Measurements from ENCODE around the gene OXSR1. TPM values are rescaled to one million over a fixed set of nuclear protein-coding genes. Genes with fewer than 3 reads are reported as not detected.
"Not testable (repeated sequence)": the region's sequence is repeated elsewhere in the genome, so short reads cannot be mapped to it uniquely, and the experiment has no call there.

OXSR1 gene
- polyA plus RNA-seq, 1 donor, result 35.6 TPM

DNA sequence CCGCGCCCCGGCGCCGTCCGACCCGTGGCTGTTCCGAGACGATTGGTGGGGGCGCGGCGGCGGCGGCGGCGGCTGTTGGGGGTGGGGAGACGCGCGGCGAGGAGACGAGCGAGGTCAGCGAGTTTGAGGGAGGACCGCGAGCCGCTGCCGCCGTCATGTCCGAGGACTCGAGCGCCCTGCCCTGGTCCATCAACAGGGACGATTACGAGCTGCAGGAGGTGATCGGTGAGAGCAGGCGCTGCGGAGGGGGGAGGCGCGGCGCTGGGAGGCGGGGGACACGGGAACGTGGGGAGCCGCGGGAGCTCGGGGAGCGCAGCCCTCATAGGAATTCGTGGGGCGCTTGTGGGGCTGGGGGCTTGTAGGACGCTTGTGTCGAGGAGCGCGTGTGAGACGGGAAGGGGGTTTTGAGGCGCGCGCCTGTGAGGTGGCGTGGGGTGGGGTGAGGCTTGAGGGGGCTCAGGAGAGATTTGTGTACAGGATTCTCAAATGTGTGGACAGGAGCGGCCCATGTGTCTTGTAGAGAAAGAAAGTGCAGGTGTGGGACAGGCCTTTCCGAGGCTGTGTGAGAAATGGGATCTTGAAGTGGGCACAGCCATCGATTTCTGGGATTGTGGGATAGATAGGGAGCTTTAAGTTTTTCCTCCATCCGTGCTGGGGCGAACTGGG, 518 bp downstream of the OXSR1 start:
- DNase-seq (ENCODE audit: low read depth), result no peak

DNA sequence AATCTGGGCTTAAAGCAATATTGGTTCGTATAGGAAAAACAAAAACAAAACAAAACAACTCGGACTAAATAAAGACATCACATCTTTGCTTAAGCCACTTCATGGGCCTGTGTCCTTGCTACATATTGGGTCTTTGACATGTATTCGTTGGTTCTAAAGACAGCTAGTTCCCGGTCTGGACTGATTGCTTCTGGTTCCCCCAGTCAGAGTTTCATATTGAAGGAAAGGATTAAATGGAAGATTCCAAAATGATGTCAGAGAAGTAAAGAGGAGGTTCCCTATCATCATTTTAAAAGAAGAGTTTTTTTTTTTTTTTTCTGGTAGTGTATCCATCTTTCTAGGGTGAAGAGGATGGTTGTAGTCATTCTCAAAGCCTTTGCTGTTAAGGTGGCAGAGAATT, 2.3 kb downstream of the OXSR1 start:
- DNase-seq (ENCODE audit: low read depth), result no peak

DNA sequence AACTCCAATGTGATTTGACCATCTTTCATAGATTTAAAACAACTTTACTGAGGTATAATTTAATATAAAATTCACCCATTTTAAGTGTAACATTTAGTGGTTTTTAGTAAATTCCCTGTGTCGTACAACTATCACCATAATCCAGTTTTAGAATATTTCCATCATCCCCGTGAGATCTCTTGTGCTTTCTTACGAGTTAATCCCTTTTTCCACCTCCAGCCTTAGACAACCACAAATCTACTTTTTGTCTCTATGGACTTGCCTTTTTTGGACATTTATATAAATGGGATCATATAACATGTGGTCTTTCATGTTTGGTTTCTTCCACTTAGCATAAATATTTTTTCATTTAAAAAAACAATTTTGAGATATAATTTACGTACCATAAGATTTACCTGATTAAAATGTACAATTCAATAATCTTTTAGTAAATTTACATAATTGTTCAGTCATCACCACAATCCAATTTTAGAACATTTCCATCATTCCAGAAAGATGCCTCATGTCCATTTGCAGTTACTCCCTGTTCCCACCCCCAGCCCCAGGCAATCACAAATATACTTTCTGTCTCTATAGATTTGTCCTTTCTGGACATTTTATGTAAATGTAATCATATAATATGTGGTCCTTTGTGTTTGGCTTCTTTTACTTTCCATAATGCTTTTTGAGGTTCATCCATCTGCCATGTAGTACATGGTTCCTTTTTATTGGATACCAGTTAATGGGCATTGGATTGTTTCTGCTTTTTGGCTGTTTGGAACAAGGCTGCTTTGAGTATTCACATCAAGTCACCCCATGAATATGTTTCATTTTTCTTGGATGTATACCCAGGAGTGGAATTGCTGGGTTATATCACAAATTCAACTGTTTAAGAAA, 3.1 kb downstream of the OXSR1 start:
- no peak for DNase-seq (ENCODE audit: low read depth)

DNA sequence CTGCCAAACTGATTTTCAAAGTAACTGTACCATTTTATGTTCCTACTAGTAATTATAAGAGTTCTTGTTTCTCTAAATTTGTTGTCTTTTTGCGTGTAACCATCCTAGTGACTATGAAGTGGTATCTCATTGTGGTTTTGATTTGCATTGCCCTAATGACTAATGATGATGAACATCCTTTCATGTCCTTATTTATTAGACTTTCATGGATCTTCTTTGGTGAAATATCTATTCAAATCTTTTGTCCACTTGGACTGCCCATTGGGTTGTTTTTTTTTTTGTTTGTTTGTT, 3.6 kb downstream of the OXSR1 start:
- no peak for DNase-seq (ENCODE audit: low read depth)

DNA sequence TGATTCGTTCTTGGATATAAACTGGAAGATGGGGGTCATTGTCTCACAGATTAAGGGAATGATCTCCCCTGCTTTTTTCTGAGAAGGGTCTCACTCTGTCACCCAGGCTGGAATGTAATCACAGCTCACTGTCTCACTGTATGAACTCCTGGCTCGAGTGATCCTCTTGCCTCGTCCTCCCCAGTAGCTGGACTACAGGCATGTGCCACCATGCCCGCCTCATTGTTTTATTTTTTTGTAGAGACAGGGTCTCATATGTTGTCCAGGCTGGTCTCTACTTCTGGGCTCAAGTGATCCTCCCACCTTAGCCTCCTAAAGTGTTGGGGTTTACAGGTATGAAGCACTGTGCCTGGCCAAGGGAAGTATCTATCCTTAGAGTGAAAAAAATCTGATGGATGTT, 5.4 kb downstream of the OXSR1 start:
- DNase-seq (ENCODE audit: low read depth), result no peak

DNA sequence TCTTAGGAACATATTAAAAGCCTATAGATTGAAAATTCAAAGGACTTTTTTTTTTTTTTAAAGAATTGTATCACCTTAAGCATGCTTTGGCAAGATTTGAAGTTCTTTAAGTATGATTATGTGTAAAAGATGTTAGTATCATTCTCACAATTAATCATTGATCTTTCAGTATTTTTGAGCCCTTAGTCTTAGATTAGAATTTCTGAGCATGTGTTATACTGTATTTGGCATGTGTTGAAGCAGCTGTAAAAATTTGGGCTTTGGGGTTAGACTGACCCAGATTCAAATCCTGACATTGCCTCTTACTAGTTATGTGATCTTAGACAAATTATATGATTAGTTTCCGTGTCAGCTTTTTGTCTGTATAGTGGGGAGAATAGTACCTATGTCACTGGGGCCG, 6.3 kb downstream of the OXSR1 start:
- no peak for DNase-seq (ENCODE audit: low read depth)

DNA sequence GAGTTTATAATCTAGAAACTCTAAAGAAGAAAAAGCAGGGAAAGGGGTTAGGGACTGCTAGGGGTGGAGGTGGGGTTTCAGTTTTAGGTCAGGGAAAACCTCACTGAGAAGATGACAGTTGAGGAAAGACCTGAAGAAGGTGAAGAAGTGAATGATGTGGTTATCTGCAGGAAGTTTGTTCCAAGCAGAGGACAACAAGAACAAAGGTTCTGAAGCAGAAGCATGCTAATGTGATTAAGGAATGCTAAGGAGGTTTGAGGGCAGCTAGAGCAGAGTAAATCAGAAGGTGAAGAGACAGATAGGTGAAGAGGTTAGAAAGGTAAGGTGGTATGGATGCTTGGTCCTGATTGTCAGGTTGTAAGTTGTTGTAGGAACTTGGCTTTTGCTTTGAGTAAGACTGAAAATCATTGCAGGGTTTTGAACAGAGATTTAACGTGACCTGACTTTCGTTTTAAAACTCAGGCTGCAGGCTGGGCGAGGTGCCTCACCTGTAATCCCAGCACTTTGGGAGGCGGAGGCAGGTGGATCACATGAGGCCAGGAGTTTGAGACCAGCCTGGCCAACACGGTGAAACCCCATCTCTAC, 8.6 kb downstream of the OXSR1 start:
- DNase-seq (ENCODE audit: low read depth), result no peak

DNA sequence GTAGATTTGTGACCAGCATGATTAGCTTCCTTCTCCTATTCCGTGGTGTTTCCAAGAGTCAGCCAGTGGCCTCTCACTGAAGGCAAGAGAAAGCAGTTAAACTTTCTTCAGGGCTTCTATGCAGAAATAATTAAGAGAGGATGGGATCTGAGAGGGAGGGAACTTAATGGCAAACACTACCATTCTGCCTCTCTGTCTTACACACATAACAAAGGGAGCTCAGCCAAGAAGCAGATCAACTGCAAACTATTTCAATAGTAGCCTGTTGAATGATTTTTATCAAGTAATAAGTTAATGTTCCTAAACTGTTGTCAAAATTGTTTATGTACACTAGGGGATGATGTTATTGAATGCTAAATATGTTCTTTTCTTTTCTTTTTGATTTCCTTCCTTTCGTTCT, 11.8 kb downstream of the OXSR1 start:
- DNase-seq (ENCODE audit: low read depth), result no peak

DNA sequence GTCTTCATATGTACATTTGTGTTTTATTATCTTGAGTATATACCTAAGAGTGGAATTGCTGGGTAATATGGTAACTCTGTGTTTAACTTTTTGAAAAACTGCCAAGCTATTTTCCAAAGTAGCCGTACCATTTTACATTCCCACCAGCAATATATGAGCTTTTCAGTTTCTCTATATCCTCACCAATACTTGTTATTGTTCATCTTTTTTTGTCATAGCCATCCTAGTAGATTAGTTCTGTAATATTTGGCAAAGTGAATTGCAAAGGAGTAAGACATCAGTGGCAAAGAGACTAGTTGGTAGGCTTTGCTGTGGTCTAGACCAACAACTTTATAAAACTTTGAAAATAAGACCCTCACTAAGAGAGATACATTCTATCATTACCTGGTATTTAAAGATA, 21.4 kb downstream of the OXSR1 start:
- DNase-seq (ENCODE audit: low read depth), result no peak

DNA sequence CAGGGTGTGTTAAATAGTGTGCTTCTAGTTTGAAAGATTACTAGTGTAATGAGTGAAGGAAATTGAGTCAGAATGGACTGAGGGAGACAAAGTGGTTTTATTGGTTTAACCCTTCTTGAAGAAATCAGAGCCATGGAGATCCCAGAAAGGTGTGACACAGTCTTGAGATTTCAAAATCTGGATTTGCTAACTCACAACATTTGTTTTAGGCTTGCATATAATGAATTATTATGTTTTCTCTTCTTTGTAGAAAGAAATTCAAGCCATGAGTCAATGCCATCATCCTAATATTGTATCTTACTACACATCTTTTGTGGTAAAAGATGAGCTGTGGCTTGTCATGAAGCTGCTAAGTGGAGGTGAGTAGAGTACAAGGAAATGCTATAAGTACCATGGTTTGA, 25.1 kb downstream of the OXSR1 start:
- DNase-seq (ENCODE audit: low read depth), result no peak

DNA sequence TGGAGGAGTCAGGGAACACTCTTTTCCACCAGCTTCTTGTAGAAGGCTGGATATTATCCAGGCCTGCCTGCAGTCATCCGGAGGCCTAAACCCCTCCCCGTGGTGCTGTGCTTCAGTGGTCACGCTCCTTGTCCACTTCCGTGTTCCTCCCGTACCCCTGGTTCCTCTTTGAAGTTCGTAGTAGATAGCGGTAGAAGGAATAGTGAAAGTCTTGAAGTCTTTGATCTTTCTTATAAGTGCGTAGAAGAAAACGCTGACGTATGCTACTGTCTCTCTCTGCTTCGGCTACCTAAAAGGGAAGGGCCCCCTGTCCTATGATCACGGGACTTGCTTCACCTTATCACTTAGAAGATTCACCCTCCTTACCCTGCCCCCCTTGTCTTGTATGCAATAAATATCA, 37.6 kb downstream of the OXSR1 start:
- not testable (repeated sequence) for DNase-seq (ENCODE audit: low read depth)

DNA sequence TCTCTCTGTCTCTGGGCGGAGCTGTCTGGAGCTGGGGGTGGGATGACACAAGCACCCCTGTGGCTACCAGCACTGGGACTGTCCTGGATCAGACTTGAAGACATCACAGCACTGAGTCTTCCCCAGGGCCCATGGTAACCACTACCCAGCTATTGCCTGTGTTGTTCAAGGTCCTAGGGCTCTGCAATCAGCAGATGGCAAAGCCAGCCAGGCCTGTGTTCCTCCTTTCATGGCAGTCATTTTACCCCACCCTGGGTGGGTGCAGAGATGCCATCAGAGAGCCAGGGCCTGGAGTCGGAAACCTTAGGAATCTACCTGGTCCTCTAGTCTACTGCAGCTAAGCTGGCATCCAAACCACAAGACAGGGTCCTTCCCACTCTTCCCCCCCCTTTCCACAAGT, 38.4 kb downstream of the OXSR1 start:
- no peak for DNase-seq (ENCODE audit: low read depth)

DNA sequence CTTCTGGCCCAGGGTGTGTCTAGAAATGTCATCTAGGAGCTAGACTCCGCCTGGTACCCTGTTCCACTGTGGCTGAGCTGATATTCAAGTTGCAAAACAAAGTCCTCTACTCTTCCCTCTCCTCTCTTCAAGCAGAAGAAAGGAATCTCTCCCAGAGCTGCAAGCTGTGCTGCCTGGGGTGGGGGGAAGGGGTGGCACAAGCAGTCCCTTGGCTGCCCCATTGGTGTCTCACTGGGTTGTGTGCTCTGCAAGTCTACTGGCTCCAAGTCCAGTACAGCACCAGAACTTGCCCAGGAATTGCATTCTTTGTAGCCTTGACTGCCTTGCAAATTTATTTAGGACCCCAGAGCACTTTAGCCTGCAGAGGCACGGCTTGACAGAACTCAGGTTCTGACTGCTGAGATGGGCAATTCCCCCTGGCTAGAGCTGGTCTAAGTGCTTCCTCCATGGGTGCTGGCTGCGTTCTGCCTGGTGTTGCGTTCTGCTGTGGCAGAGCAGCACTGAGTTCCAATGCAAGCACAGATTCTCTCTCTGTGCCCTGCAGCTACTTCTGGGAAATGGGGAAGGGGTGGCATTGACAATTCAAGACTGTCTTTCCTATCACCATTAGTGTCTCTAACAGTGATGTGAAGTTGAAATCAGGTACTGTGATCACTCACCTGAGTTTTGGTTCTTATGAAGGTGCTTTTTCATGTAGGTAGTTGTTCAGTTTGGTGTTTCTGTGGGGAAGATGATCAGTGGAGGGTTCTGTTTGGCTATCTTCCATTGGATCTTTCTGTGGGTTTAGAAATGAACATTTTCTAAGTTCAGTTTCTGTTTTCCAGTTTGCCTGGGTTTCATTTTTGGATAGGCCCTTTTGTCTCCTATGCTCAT, 39.5 kb downstream of the OXSR1 start:
- no peak for DNase-seq (ENCODE audit: low read depth)

DNA sequence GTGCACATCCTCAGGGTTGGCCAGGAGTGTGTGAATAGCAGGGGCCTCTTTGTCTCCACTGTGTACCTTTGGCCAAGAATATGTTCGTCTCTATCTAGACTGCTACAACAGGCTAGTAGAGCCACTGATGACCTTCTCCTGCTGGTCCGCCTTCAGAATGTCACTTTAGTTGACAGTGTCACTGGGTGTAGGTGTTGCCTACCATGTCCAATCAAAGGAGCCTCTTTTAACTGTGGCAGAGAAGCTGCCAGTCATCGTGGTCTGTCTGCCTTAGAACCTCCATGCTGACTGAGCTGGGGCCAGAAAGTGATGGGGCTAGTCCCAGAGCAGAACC, 40.1 kb downstream of the OXSR1 start:
- DNase-seq (ENCODE audit: low read depth), result no peak

DNA sequence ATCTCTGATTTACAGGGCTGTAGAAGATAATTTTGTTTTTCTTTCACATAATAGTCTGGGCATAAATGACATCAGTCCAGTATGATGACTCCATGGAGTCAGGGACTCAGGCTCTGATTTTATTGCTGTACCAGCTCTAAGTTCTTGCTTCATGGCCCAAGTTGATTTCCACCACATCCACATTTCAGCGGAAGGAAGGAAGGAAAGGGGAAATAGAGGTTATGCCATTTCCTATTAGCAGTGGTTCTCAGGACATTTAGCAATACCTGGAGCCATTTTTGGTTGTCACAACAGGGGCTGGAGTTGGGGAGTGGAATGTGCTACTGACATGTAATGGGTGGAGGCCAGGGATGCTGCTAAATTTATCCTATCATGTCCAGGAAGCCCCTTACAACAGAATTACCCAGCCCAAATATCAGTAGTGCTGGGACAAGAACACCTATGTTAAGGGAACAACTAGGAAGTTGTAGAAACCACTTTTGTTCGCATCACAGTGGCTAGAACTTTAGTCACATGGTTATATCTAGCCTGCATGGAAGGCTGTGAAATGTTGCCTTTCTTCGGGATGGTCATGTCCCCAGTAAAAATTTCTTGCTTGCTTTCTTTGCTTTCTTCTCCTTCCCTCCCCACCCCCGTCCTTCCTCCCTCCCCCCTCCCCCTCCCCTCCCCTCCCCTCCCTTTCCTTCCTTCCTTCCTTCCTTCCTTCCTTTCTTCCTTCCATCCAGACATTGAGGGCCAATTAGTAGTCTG, 42.1 kb downstream of the OXSR1 start:
- no peak for DNase-seq (ENCODE audit: low read depth)

DNA sequence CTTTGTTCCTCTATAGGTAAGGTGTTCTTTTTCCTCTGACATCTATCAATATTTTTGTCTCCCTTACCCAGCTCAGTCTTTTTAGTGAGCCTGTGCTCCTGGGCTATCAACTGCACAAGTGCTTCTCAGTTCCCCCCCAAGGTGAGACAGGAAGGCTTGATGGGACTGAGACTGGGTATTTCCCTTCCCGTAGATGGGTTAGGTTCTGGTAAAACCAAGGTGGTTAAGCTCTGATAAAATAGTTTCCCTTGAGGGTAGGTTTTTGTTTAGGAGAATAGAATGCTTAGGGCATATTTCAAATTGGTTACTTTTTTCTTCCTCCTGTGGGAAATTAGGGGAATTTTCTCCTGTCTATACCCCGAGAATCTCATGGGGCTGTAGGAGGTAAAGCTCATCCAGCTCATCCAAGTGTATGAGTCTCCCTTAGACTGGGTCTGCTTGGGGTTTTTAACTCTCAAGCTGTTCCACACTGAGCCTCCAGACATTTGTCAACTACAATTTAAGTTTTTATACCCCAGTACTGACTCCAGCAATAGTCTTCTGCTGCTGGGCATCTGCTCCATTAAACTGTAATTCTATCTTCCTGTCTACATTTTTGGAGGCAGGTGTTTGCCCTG, 44.9 kb downstream of the OXSR1 start:
- no peak for DNase-seq (ENCODE audit: low read depth)

DNA sequence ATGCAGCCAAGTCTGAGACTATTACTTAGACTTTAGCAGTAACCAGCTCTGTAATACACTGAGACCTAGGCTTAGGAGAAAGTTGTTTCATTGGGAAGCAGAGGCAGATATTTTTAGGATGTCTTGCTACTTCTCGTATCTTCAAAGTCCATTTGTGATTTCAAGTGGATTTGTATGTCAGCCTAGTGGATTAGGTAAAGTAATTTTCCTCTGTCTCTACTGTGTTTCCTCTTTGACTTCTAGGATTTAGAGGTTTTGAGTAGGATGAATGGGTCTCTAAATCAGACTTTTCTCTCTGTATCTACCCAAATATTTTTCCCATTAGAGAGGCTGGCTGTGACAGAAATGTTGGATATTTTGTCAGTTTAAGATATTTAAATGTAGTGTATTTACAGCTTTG, 46.8 kb downstream of the OXSR1 start:
- no peak for DNase-seq (ENCODE audit: low read depth)

DNA sequence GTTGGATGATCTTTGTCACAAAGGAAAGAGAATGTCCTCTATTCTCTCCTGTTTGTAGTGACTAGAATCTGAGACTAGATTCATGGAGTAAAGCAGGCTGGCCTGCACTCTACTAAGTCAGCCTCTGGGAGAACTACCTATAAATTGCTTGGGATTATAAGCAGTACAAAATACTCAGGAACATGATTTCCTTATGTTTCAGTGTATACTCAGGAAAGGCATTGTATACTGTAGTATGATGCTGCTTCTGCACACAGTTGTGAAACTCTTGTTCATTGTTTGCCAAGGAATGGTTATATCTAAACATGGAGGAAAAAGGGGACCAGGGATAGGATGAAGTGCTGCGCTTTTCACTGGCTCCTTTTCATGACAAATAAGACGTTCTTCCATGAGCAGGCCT, 49.2 kb downstream of the OXSR1 start:
- DNase-seq (ENCODE audit: low read depth), result no peak

DNA sequence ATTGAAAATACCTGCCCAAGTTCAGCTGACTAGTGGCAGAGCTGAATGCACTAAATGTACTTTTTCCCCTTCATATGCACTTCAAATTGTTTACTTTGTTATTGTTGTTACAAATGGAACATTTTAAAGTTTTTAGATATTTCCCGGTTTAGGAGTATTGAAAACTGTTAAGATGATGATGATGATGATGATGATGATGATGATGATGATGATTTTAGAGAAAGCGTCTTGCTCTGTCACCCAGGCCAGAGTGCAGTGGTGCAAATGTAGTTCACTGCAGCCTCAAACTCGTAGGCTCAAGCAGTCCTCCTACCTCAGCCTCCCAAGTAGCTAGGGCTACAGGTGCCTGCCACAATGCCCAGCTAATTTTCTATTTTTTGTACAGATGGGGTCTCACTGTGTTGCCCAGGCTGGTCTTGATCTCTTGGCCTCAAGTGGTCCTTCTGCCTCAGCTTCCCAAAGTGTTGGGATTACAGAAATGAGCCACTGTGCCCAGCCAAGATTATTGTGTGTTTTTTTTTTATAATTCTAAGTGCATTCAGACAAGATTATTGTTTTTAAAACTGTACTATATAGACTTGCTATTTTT, 54.4 kb downstream of the OXSR1 start:
- no peak for DNase-seq (ENCODE audit: low read depth)

DNA sequence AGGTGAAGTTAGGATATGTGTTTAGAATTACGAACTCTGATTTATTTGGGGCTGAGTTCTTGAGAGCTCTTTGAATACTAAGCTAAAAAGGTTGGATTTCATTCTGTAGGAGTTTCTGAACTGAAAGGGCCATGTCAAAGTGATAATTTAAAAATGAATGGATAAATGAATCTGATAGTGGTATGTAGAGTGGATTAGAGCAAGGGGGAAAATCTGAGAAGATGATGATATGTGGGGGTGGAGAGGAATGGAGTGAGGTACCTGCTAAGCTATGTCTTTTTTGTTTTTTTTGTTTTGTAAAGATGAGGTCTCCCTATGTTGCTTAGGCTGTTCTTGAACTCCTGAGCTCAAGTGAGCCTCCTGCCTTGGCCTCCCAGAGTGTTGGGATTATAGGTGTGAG, 55.7 kb downstream of the OXSR1 start:
- DNase-seq (ENCODE audit: low read depth), result no peak
